ENCODE results near the gene SUPT20H.

SUPT20H gene

DNA sequence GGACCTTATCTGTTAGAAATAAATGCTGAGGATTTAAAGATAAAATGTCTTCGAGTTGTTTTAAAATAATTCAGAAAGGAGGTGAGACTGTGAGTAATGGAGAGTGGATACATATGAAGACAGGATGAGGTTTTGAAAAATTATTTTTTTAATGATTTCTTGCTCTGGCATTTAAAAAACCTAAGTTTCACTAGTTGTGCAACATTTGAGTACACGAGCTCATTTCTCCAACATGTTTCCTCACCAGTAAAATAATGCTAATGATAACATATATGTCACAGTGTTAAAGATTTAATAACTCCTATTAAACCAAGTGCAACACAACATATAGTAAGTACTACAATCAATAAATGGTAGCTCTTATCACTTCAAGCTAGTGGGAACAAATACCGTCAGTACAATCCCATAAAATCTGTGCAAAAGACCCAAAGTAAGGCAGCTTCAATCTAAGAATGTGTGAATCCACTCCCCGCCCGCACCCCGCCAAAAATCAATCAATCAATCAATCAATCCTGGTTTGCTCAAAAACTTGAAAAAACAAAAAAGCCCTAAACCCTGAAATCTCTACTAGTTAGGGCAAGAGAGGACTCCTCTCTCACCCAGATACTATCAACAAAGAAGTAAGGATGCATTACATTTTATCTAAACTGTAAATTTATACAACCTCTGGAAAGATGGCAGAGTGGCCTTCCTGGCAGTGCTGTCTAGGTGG lies 61.6 kb downstream of the SUPT20H start:
- DNase-seq: no peak

DNA sequence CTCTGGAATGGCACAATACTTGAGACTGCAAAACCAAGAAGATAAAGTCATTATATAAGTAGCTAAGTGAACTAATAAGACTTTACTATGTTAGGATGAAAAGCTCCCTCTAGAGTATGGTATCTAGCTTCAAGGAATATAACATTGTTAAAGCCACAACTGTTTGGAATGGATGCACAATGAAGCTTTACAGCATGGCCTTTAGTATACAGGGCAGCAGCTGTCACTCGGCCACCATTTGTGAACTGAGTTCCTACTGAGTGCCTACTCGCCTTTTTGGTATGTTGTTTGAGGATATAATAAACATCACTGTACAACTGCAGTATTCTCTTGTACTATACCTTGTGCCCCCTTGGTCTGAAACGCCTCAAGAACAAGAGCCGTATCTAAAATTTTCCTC lies 67.1 kb downstream of the SUPT20H start:
- DNase-seq: no peak

DNA sequence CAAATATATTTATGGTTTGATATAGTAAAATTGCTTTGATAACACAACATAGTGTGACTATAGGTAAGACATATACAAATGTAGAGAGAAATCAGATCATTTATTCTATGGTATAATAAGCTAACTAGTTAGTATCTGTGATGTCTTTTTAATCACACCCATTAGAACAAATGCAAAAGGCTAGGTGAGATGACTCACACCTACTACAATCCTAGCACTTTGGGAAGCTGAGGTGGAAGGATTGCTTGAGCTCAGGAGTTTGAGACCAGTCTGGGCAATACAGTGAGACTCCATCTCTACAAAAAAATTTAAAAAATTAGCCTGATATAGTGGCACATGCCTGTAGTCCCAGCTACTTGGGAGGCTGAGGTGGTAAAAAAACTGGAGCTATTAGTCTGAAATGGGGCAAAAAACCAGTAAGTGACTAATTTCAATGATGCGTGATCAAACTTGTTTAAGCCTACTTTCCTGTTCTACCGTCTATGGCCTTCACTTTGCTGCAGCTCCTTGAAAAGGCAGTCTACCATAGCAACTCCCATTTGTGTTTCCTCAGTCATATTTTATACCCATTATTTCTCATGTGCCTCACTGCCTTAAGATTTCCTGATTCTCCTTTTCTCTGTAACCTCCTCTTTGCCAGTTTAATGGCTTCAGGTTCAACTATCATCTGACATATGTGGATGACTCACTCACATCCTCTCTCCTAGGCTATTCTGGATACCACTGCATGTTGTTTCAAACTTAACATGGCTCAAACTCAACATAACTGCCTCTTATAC lies 72.8 kb downstream of the SUPT20H start:
- no peak for DNase-seq

DNA sequence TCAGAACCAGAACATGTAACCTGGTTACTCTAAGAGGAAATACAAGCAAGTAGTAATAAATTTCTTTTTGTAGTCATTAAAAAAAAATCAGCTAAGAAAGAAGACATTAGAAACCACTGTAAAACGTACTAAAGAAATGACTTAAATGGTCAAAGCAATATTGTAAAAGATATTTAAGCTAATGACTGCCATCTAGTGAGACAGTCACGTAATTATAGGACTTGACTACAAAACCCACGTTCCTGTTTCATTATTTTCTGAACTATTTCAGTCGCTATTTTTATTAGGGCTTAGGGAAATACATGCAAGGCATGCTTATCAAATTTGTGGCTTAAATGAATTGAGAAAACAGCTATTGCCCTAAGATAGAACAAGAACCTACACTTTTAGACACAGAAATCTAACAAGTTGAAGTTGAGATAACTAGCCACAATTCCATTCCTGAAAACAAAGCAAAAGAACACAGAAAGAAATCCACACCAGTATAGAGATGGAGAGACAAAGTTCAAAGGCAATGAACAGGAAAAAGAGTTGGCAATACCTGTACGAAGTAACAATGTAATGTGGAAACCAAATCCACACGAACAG lies 78.2 kb downstream of the SUPT20H start:
- no peak for DNase-seq

DNA sequence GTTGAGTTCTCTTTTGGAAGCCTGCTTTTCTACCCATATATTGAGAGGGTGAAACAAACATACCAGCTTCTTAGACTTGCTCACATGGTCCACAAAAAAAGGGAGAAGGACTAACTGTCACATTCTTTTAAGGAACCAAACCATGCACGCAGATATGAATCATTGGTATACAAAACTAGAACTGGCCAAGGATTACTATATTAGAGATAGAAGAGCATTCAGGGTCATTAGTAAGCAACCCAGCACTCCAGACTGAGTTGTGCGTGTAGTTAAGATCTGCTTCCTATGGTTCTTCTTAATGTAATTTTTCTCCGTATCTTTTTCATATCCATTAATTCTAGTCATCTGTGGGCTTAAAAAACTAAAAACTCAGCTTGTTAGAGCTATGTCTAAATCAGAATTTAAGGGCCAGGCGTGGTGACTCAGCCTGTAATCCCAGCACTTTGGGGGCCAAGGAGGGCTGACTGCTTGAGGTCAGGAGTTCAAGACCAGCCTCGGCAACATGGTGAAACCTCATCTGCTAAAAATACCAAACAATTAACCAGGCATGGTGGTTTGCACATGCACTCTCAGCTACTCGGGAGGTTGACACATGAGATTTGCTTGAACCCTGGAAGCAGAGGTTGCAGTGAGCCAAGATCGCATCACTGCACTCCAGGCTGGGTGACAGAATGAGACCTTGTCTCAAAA lies 80.0 kb downstream of the SUPT20H start:
- DNase-seq: no peak

DNA sequence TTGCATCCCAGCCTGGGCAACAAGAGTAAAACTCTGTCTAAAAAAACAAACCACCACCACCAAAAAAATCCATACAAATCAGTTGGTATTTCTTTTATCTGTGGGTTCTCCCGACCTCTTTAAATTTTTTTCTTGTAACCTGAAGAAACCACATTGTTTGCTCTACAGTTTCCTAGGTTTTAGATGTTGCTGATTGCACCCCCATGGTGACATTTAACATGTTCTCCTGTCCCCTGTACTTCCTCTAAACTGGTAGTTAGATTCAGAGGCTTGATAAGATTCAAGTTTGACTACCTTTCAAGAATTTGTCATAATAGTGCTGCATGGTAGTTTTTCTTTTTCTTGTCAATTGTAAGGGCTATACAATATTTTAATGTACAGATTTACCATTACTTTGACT lies 84.3 kb downstream of the SUPT20H start:
- DNase-seq: no peak

DNA sequence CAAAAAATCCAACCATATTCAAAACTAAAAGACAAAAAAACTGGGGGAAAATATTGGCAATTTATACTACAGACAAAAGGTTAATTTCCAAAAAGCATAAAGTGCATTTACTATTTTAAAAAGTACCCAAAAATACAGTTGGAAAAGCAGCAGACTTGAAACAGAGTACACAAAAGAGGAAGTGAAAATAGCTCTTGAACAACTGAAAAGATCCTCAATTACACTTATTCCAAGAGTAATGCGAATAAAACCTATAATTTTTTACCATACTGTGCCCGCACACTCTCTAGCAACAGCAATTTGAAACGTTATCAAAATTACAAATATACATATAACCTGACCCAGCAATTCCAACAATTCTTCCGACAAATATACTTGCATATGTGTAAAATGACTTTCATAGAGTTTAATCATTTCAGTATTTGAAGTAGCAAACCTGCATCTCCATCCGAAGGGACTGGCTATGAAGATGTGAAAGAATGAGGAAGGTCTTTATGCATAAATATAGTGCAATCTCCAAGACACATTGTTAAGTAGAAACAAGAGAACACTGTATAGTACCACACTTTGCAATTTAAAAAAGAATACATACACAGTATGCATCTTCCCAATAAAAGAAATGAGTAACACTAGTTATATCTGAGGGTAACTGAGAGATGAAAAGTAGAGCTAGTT lies 85.7 kb downstream of the SUPT20H start:
- DNase-seq: no peak

DNA sequence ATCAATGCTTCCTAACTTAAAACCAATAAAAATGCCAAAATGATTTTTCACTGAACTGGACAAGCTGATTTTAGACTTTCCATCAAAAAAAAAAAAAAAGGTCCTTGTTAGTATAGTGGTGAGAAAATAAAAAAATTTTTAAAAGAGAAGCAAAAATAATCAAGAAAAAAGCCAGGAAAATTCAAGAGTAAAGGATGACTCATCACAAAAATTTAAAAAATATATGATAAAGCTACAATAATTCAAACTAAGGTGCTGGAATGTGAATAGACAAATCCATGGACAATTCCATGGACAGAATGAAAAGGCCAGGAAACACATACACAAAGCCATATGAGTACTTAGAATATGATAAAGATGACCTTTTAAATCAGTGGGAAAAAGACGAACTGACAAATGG lies 86.5 kb downstream of the SUPT20H start:
- DNase-seq: no peak

DNA sequence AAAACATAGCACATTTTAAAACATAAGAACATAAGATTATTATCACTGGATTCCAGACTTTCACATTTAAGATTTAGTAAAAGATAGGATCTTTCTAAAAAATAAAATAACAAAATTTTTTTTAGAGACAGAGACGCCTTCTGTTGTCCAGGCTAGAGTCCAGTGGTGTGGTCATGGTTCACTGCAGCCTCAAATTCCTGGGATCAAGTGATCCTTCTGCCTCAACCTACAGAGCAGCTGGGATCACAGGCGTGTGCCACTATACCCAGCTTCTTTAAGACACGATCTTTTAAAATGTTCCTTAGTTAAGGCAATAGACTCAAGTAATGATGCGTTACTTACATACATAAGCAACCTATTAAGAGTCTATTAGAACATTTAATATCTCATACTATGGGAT lies 93.1 kb downstream of the SUPT20H start:
- no peak for DNase-seq

DNA sequence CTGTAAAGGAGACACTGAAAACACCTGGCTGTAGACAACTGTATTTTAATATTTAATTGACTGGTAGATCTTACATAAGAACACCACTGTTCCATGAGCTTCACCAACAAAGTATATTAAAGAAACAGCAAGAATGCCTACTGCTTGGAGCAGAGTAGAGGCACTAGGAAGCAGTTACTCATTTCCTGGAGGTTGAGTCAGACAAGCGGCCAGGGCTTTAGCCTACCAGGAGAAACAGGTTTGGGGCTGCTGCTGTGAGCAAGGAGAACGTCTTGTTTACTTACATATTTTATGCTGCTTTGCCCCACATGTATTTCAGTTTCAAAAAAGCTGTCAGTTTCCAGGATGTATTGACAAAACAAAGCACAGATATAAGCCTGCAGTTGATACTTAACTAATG lies 93.7 kb downstream of the SUPT20H start:
- DNase-seq: no peak

DNA sequence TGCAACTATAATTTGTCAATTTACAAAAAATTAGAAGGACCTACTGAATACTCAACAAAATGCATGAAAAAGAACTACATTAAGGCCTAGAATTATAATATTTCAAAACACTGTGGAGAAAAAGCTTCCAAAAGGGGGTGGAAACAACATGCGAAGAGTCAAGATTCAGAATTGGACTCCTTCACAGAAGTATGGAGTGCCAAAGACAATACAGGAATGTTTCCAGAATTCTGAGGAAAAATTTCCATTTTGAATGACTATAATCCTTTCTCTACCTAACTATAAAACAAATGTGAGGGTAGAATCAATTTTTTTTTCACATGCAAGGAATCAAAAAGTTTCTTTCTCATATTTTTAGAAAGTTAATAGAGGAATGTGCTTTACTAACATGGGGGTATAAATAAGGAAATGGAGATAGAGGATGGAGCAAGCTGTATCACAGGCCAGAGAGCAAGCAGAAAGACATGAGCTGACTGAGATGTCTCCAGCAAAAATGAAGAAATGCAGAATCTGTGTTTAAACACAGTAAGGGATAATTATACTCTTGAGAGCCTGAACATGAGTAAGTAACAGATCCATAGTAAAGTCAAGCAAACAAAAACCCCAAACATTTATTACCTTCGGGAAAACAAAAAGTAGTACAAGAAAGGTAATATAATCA lies 99.9 kb downstream of the SUPT20H start:
- no peak for DNase-seq

All from stimulated activated CD4-positive, alpha-beta T cell treated with anti-CD3 and anti-CD28 coated beads, Interleukin-4, amount 100 ng/mL, for 4 hours (primary cell).